22Rv1 (cell line): ENCODE results near the gene ADAMTS8.

Experiments used
- H3K27ac ChIP-seq: fragments of 450-650 bp; 2 replicates; pipeline ENCODE4 v1.5.1; 2017
- ZFX ChIP-seq: fragments of 450-650 bp; IDR thresholded peaks from 2 replicates; pipeline ENCODE4 v1.6.1; 2017; ENCODE audit warnings: antibody characterized with exemption, borderline replicate concordance
- TF ChIP-seq, protein P1 (sequence below): fragments of 450-650 bp; IDR thresholded peaks from 2 replicates; pipeline ENCODE4 v1.5.1; 2017; ENCODE audit warnings: mild to moderate bottlenecking

ADAMTS8 gene

DNA sequence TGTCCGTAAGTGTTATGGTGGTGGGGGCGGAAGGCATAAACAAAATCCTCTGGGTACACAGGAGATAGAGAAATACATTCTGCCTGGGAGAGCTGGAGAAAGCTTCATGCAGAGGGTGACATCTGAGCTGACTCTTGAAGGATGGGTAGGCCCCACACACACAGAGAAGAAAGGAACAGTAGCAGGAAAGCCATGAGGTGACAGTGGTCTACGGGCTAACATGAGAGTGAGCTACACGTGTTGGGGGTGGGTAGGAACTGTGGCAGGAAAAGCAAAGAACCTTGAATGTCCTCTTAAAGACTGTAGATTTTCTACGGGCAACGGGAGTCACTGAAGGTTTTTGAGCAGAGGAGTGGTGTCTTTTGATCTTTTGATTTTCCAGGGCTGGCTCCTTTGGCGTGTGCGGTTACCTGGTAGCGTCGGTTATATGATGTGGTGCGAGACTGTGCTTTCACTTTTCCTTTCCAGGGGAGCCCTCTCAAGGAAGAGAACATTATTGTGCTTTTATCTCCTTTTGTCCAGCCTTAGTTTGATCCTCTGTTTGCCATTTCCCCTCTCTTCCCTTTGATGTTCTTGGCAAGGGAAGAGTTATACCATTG lies 39.7 kb downstream of the ADAMTS8 start:
- H3K27ac ChIP-seq, result no peak overlapping the region
- TF ChIP-seq ZFX, result no peak
- TF ChIP-seq, protein P1, sequence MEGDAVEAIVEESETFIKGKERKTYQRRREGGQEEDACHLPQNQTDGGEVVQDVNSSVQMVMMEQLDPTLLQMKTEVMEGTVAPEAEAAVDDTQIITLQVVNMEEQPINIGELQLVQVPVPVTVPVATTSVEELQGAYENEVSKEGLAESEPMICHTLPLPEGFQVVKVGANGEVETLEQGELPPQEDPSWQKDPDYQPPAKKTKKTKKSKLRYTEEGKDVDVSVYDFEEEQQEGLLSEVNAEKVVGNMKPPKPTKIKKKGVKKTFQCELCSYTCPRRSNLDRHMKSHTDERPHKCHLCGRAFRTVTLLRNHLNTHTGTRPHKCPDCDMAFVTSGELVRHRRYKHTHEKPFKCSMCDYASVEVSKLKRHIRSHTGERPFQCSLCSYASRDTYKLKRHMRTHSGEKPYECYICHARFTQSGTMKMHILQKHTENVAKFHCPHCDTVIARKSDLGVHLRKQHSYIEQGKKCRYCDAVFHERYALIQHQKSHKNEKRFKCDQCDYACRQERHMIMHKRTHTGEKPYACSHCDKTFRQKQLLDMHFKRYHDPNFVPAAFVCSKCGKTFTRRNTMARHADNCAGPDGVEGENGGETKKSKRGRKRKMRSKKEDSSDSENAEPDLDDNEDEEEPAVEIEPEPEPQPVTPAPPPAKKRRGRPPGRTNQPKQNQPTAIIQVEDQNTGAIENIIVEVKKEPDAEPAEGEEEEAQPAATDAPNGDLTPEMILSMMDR, result no peak

DNA sequence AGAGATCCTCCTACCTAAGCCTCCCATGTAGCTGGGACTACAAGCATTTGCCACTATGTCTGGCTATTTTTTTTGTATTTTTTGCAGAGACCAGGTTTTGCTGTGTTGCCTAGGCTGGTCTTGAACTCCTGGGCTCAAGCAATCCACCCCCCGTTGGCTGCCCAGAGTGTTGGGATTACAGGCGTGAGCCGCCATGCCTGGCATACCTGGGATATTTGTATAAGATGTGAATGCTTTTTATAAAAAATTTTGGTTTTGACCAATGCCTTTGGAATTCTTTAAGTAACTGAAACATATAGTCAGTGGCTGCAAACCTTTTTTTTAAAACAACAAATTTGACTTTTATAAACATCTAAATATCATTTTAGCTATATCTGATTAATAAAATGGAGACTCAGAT lies 42.4 kb downstream of the ADAMTS8 start:
- H3K27ac ChIP-seq, result no peak overlapping the region
- TF ChIP-seq, protein P1, result no peak
- TF ChIP-seq ZFX, result no peak

DNA sequence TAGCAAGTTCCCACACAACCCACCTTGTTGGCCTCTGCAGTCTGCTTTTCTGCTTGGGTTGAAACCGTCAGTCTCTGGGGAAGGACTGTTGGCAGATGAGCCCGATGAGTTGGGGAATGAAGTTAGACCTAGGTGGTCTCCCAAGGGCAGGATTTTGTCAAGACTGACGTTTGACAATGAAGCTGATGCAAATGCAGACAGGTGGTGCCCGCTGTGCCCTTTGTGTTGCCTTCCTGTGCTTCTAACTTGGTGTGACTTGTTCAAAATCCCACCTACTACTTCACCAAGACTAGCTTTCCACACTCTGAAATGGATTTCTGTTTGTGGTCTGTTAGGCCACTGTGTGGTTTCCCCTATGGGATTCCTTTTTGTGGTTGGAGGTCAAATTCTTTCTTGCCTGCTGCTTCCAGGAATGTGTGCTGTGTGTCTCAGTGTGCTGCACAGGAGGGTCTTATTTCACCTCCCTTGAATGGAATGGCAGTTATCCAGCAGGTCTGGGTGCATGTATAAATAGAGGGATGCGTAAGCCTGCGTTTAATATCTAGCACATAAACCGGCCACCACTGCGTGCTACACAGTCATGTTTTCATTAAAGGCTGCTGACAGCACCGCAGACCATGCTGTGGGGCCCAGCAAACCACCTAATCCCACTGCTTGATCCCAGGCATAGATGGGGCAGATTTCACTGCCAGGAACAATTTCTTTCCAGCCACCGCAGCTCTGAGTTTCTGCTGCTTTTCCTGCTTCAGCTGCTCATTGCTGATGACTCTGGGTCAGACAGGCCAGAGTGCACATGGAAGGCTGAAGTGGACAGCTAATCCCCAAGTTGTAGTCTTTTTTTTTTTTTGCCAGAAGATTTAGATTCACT lies 44.8 kb downstream of the ADAMTS8 start:
- TF ChIP-seq ZFX, result no peak
- TF ChIP-seq, protein P1, result no peak
- no peak overlapping the region for H3K27ac ChIP-seq

GRCh38 chr11:130381317-130381716 lies 47.1 kb downstream of the ADAMTS8 start:
- no peak for TF ChIP-seq ZFX
- TF ChIP-seq, protein P1, result no peak
- H3K27ac ChIP-seq, result no peak overlapping the region

DNA sequence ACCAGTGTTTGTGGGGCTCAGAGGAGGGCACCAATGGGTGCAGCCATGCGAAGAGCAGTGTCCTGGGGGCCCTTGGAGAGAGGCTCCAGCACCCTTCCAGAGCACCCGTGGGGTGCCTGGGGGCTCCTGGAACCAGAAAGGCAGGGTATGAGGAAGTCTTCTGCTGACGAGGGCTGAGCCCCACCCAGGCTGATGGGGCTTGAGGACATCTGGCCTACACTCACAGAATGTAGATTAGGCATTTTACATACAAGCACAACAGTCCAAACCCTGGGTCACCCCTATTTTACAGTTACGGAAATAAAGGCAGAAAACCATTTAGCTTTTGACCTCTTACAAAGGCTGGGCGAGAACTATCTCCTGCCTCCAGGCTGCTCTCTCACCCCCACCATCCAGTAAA lies 47.6 kb downstream of the ADAMTS8 start:
- no peak for TF ChIP-seq ZFX
- TF ChIP-seq, protein P1, result no peak
- no peak overlapping the region for H3K27ac ChIP-seq

DNA sequence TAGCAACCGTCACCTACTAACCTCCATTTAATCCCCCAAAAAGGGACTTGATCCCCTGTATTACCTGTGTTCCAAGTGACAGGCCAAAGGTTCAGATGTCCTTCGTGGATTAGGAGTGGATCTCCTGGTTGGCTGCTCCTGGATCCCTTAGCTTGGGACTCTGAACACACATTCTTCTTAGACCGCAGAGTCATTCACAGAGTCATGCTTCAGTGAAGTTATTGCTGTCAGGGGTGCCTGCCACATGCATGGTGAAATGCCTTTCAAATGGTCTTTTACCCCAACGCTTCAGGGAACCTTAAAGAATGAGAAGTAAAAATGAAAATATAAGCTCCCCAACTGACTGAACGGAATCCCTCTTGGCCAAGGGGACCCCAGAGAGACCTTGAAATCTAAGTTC lies 49.1 kb downstream of the ADAMTS8 start:
- no peak overlapping the region for H3K27ac ChIP-seq
- TF ChIP-seq, protein P1, result no peak
- TF ChIP-seq ZFX, result no peak
